OCI-LY7 (cell line): ENCODE data around the gene KIF13A. TPM values are rescaled to one million over a fixed set of nuclear protein-coding genes. Genes with fewer than 3 reads are reported as not detected.

Experiments used
- BruUV-seq: library from RNA; stranded (reverse); fragments of 400-500 nt; replicated peaks from 2 replicates; lab custom pipeline; 2021; lab: Mats Ljungman, UMichigan
- CTCF ChIA-PET: fragments of 300-600 bp; sonication (Branson Sonifier 250); formaldehyde crosslinking; loops from one replicate; lab custom pipeline; 2022; ENCODE audit warnings: antibody characterized with exemption; ENCODE audit not compliant: unreplicated experiment; lab: Charles Lee
- POLR2A ChIA-PET: fragments of 300-600 bp; sonication (Branson Sonifier 250); formaldehyde crosslinking; loops from one replicate; lab custom pipeline; 2022; ENCODE audit warnings: antibody characterized with exemption; lab: Charles Lee
- DNase-seq: peaks from one replicate; pipeline ENCODE4 v3.0.0-alpha.2; 2015; ENCODE audit warnings: low spot score
- H2AFZ ChIP-seq: fragments of 200-600 bp; sonication (generic), shearing (Covaris generic); 2 replicates; pipeline ENCODE4 v1.6.1; 2014; ENCODE audit warnings: mild to moderate bottlenecking, antibody characterized with exemption, low read length, moderate library complexity
- H3K27ac ChIP-seq: fragments of 200-600 bp; sonication (generic); 2 replicates; pipeline ENCODE4 v1.5.1; 2014; ENCODE audit warnings: mixed run types, low read depth, mild to moderate bottlenecking, moderate library complexity, low read length, inconsistent platforms; ENCODE audit not compliant: poor library complexity, severe bottlenecking
- H3K36me3 ChIP-seq: fragments of 200-600 bp; sonication (generic); 2 replicates; pipeline ENCODE4 v1.6.1; 2014; ENCODE audit warnings: mild to moderate bottlenecking, antibody characterized with exemption, low read length, moderate library complexity, mixed read lengths; ENCODE audit not compliant: insufficient read depth
- H3K4me1 ChIP-seq: fragments of 200-600 bp; sonication (generic); 2 replicates; pipeline ENCODE4 v1.5.1; 2014; ENCODE audit warnings: mild to moderate bottlenecking, low read length; ENCODE audit not compliant: insufficient read depth, poor library complexity, severe bottlenecking
- H3K4me2 ChIP-seq: fragments of 200-600 bp; sonication (generic); 2 replicates; pipeline ENCODE4 v1.6.1; 2014; ENCODE audit warnings: mild to moderate bottlenecking, low read length
- H3K4me3 ChIP-seq: fragments of 200-600 bp; sonication (generic); 2 replicates; pipeline ENCODE4 v1.5.1; 2014; ENCODE audit warnings: mild to moderate bottlenecking, low read depth, low read length; ENCODE audit not compliant: poor library complexity, severe bottlenecking
- H3K79me2 ChIP-seq: fragments of 200-600 bp; sonication (generic); 2 replicates; pipeline ENCODE4 v1.6.1; 2016; ENCODE audit warnings: low read depth, mild to moderate bottlenecking, low read length, moderate library complexity, mixed read lengths; ENCODE audit not compliant: insufficient read depth
- H3K9me2 ChIP-seq: fragments of 200-600 bp; sonication (generic); 2 replicates; pipeline ENCODE4 v1.6.1; 2016; ENCODE audit warnings: mild to moderate bottlenecking, low read length, mixed read lengths; ENCODE audit not compliant: insufficient read depth
- H3K9me3 ChIP-seq: fragments of 200-600 bp; sonication (generic); 2 replicates; pipeline ENCODE4 v1.6.1; 2014; ENCODE audit warnings: mild to moderate bottlenecking, mixed run types, low read length, mixed read lengths
- H4K20me1 ChIP-seq: fragments of 200-600 bp; sonication (generic); 2 replicates; pipeline ENCODE4 v1.6.1; 2014; ENCODE audit warnings: mild to moderate bottlenecking, antibody characterized with exemption, low read length, moderate library complexity, mixed read lengths; ENCODE audit not compliant: insufficient read depth
- CTCF ChIP-seq: fragments of 200-600 bp; sonication (generic); conservative IDR thresholded peaks from 2 replicates; pipeline ENCODE4 v1.5.1; 2014; ENCODE audit warnings: mild to moderate bottlenecking, antibody characterized with exemption, low read length, moderate library complexity, mixed read lengths
- EZH2phosphoT487 ChIP-seq: fragments of 200-600 bp; sonication (generic); IDR thresholded peaks from 2 replicates; pipeline ENCODE4 v1.6.1; 2018; ENCODE audit warnings: low read depth, borderline replicate concordance, mild to moderate bottlenecking, mixed run types, antibody characterized with exemption, low read length, moderate library complexity, mixed read lengths
- intact Hi-C: fragments of 100-400 bp; cut with micrococcal nuclease; formaldehyde crosslinking; loops from one replicate; pipeline ENCODE4 v1.10.0; 2022; ENCODE audit not compliant: unreplicated experiment
- total RNA-seq, 2 experiments: library from RNA; depleted of rRNA in 1 of 2; stranded (reverse); fragments of >200 nt in 1 of 2; shearing (Covaris generic) in 1 of 2; gene quantifications; 2 replicates each; pipeline ENCODE4 v1.2.3, GENCODE V29; 2014 to 2022

Gene KIF13A
- total RNA-seq, 2 experiments from 2014 or later, result 1.5 TPM; not detected in 1

- DNase-seq, result no peak
- ChIA-PET CTCF (no interaction called here), POLR2A (interaction anchor here (0.6 kb wide), 1 partner anchor 9 kb away, joined by 3 read pairs; no protein-coding TSS in a partner anchor)
- H2AFZ ChIP-seq, result no peak overlapping the region
- H3K9me3 ChIP-seq, result no peaks in the 10 kb centered on the region
- intact Hi-C loops, result no loop called here
- H3K27ac ChIP-seq, result no peak overlapping the region
- BruUV-seq, result no TSS peak
- no peaks in the 10 kb centered on the region for H3K9me2 ChIP-seq
- no peaks in the 10 kb centered on the region for H3K79me2 ChIP-seq
- no peak for TF ChIP-seq EZH2phosphoT487
- TF ChIP-seq CTCF, result no peak
- H3K4me2 ChIP-seq, result no peak overlapping the region
- no peak overlapping the region for H3K4me3 ChIP-seq
- H3K36me3 ChIP-seq, result no peaks in the 10 kb centered on the region
- H3K4me1 ChIP-seq, result no peaks in the 10 kb centered on the region
- H4K20me1 ChIP-seq, result no peaks in the 10 kb centered on the region
These were observed 84.5 kb downstream of the KIF13A start for GRCh38 chr6:17902974-17903373.

- no TSS peak for BruUV-seq
- H3K4me1 ChIP-seq, result no peaks in the 10 kb centered on the region
- no peaks in the 10 kb centered on the region for H3K79me2 ChIP-seq
- DNase-seq, result no peak
- no peaks in the 10 kb centered on the region for H3K9me2 ChIP-seq
- intact Hi-C loops, result no loop called here
- no peaks in the 10 kb centered on the region for H4K20me1 ChIP-seq
- no peak for TF ChIP-seq CTCF
- TF ChIP-seq EZH2phosphoT487, result no peak
- no peak overlapping the region for H3K27ac ChIP-seq
- H3K36me3 ChIP-seq, result no peaks in the 10 kb centered on the region
- H3K4me2 ChIP-seq, result no peak overlapping the region
- no peak overlapping the region for H2AFZ ChIP-seq
- H3K9me3 ChIP-seq, result no peaks in the 10 kb centered on the region
- ChIA-PET CTCF (no interaction called here), POLR2A (no interaction called here)
- H3K4me3 ChIP-seq, result no peak overlapping the region
These were observed 85.9 kb downstream of the KIF13A start for GRCh38 chr6:17901493-17901892.

- H3K4me2 ChIP-seq, result no peak overlapping the region
- no peak overlapping the region for H2AFZ ChIP-seq
- TF ChIP-seq EZH2phosphoT487 (no peak), CTCF (no peak)
- no peak overlapping the region for H3K4me3 ChIP-seq
- POLR2A ChIA-PET, result no interaction called here
- H3K27ac ChIP-seq, result no peak overlapping the region
- BruUV-seq, result no TSS peak
- H4K20me1 ChIP-seq, result no peaks in the 10 kb centered on the region
- H3K9me3 ChIP-seq, result peaks cover 4% of the 10 kb centered on the region; the same call in 1 of the 2 replicates
- intact Hi-C loops, result no loop called here
- no peaks in the 10 kb centered on the region for H3K79me2 ChIP-seq
- no peak for DNase-seq
- H3K36me3 ChIP-seq, result no peaks in the 10 kb centered on the region
- H3K9me2 ChIP-seq, result no peaks in the 10 kb centered on the region
- CTCF ChIA-PET, result no interaction called here
- no peaks in the 10 kb centered on the region for H3K4me1 ChIP-seq
These were observed 87.4 kb downstream of the KIF13A start for GRCh38 chr6:17900011-17900410.
